IMR-90 (cell line): Measurements from ENCODE around the gene PCBP4. TPM values are rescaled to one million over a fixed set of nuclear protein-coding genes. Genes with fewer than 3 reads are reported as not detected.

Source experiments
- ATAC-seq: fragments of 200-7000 bp; cut with Tn5 transposase; 2 replicates; pipeline ENCODE4 v1.9.1; 2020; ENCODE audit warnings: low read depth, mild to moderate bottlenecking, moderate library complexity
- BruUV-seq: library from RNA; stranded (reverse); fragments of 400-500 nt; replicated peaks from 2 replicates; lab custom pipeline; 2021; lab: Mats Ljungman, UMichigan
- CTCF ChIA-PET: fragments of 300-600 bp; formaldehyde crosslinking; extraction: SDS; loops from one replicate; lab custom pipeline; 2021; ENCODE audit warnings: antibody characterized with exemption; lab: Yijun Ruan, JAX
- POLR2A ChIA-PET: fragments of 300-600 bp; sonication (Branson Sonifier 250); formaldehyde crosslinking; loops from one replicate; lab custom pipeline; 2022; ENCODE audit warnings: antibody characterized with exemption; ENCODE audit not compliant: unreplicated experiment; lab: Charles Lee
- DNase-seq: peaks from one replicate; pipeline ENCODE4 v3.0.0; 2013
- H2AFZ ChIP-seq: replicated peaks from 2 replicates; pipeline ENCODE3; 2013; ENCODE audit warnings: low read length, mild to moderate bottlenecking; ENCODE audit not compliant: poor library complexity
- H2AK5ac ChIP-seq: 2 replicates; pipeline ENCODE4 v1.6.1; 2013; ENCODE audit warnings: low read depth, low read length, inconsistent platforms
- H2AK9ac ChIP-seq: replicated peaks from 2 replicates; pipeline ENCODE3; 2013; ENCODE audit warnings: mild to moderate bottlenecking, low read depth, low read length, moderate library complexity; ENCODE audit not compliant: poor library complexity
- H2BK120ac ChIP-seq: 2 replicates; pipeline ENCODE4 v1.6.1; 2013; ENCODE audit warnings: low read depth, low read length, inconsistent platforms
- H2BK15ac ChIP-seq: 3 replicates; pipeline ENCODE4 v1.6.1; 2013; ENCODE audit warnings: low read depth, low read length, inconsistent platforms
- H2BK20ac ChIP-seq: 2 replicates; pipeline ENCODE4 v1.6.1; 2013; ENCODE audit warnings: low read depth, mild to moderate bottlenecking, inconsistent platforms, low read length, moderate library complexity
- H2BK5ac ChIP-seq: 2 replicates; pipeline ENCODE4 v1.6.1; 2013; ENCODE audit warnings: mild to moderate bottlenecking, low read depth, low read length, inconsistent platforms; ENCODE audit not compliant: poor library complexity, severe bottlenecking
- H3K14ac ChIP-seq: replicated peaks from 2 replicates; pipeline ENCODE4 v1.6.1; 2013; ENCODE audit warnings: low read depth, low read length, inconsistent platforms
- H3K18ac ChIP-seq: 2 replicates; pipeline ENCODE4 v1.6.1; 2013; ENCODE audit warnings: low read depth, low read length, control low read depth
- H3K23ac ChIP-seq: 2 replicates; pipeline ENCODE4 v1.6.1; 2013; ENCODE audit warnings: low read depth, low read length, inconsistent platforms
- H3K27ac ChIP-seq: 2 replicates; pipeline ENCODE4 v1.5.1; 2013; ENCODE audit warnings: mild to moderate bottlenecking, control low read depth, low read length; ENCODE audit not compliant: insufficient read depth
- H3K27me3 ChIP-seq: 2 replicates; pipeline ENCODE4 v1.6.1; 2013; ENCODE audit warnings: low read length; ENCODE audit not compliant: control insufficient read depth, insufficient read depth
- H3K36me3 ChIP-seq: 2 replicates; pipeline ENCODE4 v1.6.1; 2013; ENCODE audit warnings: low read length, mixed read lengths; ENCODE audit not compliant: control insufficient read depth, insufficient read depth
- H3K4ac ChIP-seq: 2 replicates; pipeline ENCODE4 v1.6.1; 2013; ENCODE audit warnings: low read depth, low read length, inconsistent platforms
- H3K4me1 ChIP-seq: 2 replicates; pipeline ENCODE4 v1.6.1; 2013; ENCODE audit warnings: low read length, mixed read lengths; ENCODE audit not compliant: control insufficient read depth, insufficient read depth
- H3K4me2 ChIP-seq: 2 replicates; pipeline ENCODE4 v1.6.1; 2013; ENCODE audit warnings: low read depth, mild to moderate bottlenecking, control low read depth, low read length, moderate library complexity
- H3K4me3 ChIP-seq: 2 replicates; pipeline ENCODE4 v1.5.1; 2013; ENCODE audit warnings: low read depth, mild to moderate bottlenecking, control low read depth, low read length, moderate library complexity; ENCODE audit not compliant: insufficient read depth
- H3K56ac ChIP-seq: 2 replicates; pipeline ENCODE4 v1.6.1; 2013; ENCODE audit warnings: low read length, inconsistent platforms; ENCODE audit not compliant: insufficient read depth; ENCODE audit errors: extremely low read depth
- H3K79me1 ChIP-seq, 2 experiments: 2 replicates each; pipeline ENCODE4 v1.6.1; 2013; ENCODE audit warnings: low read length in 2 of 2, inconsistent platforms in 1 of 2, low read depth in 1 of 2
- H3K9ac ChIP-seq: 2 replicates; pipeline ENCODE4 v1.6.1; 2013; ENCODE audit warnings: low read depth, low read length, control low read depth
- H3K9me1 ChIP-seq: 2 replicates; pipeline ENCODE4 v1.6.1; 2013; ENCODE audit warnings: low read length, inconsistent platforms; ENCODE audit not compliant: insufficient read depth
- H3K9me3 ChIP-seq: 2 replicates; pipeline ENCODE4 v1.6.1; 2013; ENCODE audit warnings: low read length; ENCODE audit not compliant: control insufficient read depth, insufficient read depth
- H4K20me1 ChIP-seq: 2 replicates; pipeline ENCODE4 v1.6.1; 2013; ENCODE audit warnings: low read length, inconsistent platforms; ENCODE audit not compliant: insufficient read depth
- H4K5ac ChIP-seq: 2 replicates; pipeline ENCODE4 v1.6.1; 2013; ENCODE audit warnings: mild to moderate bottlenecking, low read depth, low read length, control low read depth
- H4K8ac ChIP-seq, 2 experiments: 2 replicates each; pipeline ENCODE4 v1.6.1; 2013; ENCODE audit warnings: low read depth in 2 of 2, low read length in 2 of 2, control low read depth in 1 of 2, inconsistent platforms in 1 of 2
- H4K91ac ChIP-seq: 2 replicates; pipeline ENCODE4 v1.6.1; 2013; ENCODE audit warnings: low read depth, low read length, inconsistent platforms; ENCODE audit not compliant: insufficient read depth
- BHLHE40 ChIP-seq: fragments of 150-350 bp; IDR thresholded peaks from 2 replicates; pipeline ENCODE4 v1.6.1; 2016; ENCODE audit warnings: mild to moderate bottlenecking, low read depth, low read length
- CHD1 ChIP-seq: IDR thresholded peaks from 2 replicates; pipeline ENCODE4 v1.6.1; 2012; ENCODE audit warnings: low read depth, low read length, improper control_type of control experiment
- FOS ChIP-seq: fragments of 150-350 bp; IDR thresholded peaks from 2 replicates; pipeline ENCODE4 v1.6.1; 2016; ENCODE audit warnings: low read depth, low read length
- MAZ ChIP-seq: IDR thresholded peaks from 2 replicates; pipeline ENCODE4 v1.6.1; 2012; ENCODE audit warnings: low read depth, mild to moderate bottlenecking, low read length, improper control_type of control experiment, moderate library complexity, borderline replicate concordance
- MXI1 ChIP-seq: IDR thresholded peaks from 2 replicates; pipeline ENCODE4 v1.6.1; 2012; ENCODE audit warnings: low read depth, mild to moderate bottlenecking, low read length, moderate library complexity, borderline replicate concordance
- POLR2A ChIP-seq: IDR thresholded peaks from 2 replicates; pipeline ENCODE4 v1.6.1; 2012; ENCODE audit warnings: mild to moderate bottlenecking, low read depth, low read length
- RAD21 ChIP-seq: IDR thresholded peaks from 2 replicates; pipeline ENCODE4 v1.6.1; 2012; ENCODE audit warnings: low read length, improper control_type of control experiment
- RCOR1 ChIP-seq: IDR thresholded peaks from 2 replicates; pipeline ENCODE4 v1.6.1; 2012; ENCODE audit warnings: mild to moderate bottlenecking, low read length, improper control_type of control experiment; ENCODE audit not compliant: insufficient replicate concordance
- SMC3 ChIP-seq: fragments of 150-350 bp; IDR thresholded peaks from 2 replicates; pipeline ENCODE4 v1.6.1; 2016; ENCODE audit warnings: low read depth, mild to moderate bottlenecking, antibody characterized with exemption, low read length, moderate library complexity
- USF2 ChIP-seq: fragments of 150-350 bp; IDR thresholded peaks from 2 replicates; pipeline ENCODE4 v1.6.1; 2017; ENCODE audit warnings: mild to moderate bottlenecking, antibody characterized with exemption, low read length, low read depth
- WGBS, 2 experiments: methylation state at CpG; one replicate each; pipeline versions ENCODE4 v1.1.5 to v1.1.7; 2013; ENCODE audit warnings: missing lambda C conversion rate in 2 of 2; ENCODE audit not compliant: insufficient read length in 1 of 2; ENCODE audit errors: extremely low coverage in 2 of 2; 5-methylcytosine and 5-hydroxymethylcytosine counted together
- dilution Hi-C: fragments of 300-500 bp; cut with HindIII; formaldehyde crosslinking; loops from one replicate; pipeline ENCODE4 v1.14.3; 2018; ENCODE audit warnings: low sequenced_read_pairs; ENCODE audit not compliant: unreplicated experiment
- in situ Hi-C: fragments of 300-500 bp; cut with MboI; formaldehyde crosslinking; loops from 3 replicates; pipeline ENCODE4 v1.14.3; 2019; ENCODE audit warnings: low sequenced_read_pairs, inconsistent platforms, mixed read lengths
- intact Hi-C: fragments of 100-400 bp; cut with micrococcal nuclease; formaldehyde crosslinking; loops from 2 replicates; pipeline ENCODE4 v1.10.0; 2022
- polyA plus RNA-seq, 3 experiments: library from polyadenylated mRNA; depleted of rRNA; stranded (reverse); fragments of >200 nt; gene quantifications; 2 replicates each; pipeline ENCODE4 v1.2.3, GENCODE V29; 2012; ENCODE audit warnings: low replicate concordance in 1 of 3
- total RNA-seq: library from RNA; depleted of rRNA; stranded (reverse); fragments of >200 nt; gene quantifications from 2 replicates; pipeline ENCODE4 v1.2.3, GENCODE V29; 2012
- TF ChIP-seq, protein P1 (sequence below): fragments of 150-350 bp; IDR thresholded peaks from 2 replicates; pipeline ENCODE4 v1.6.1; 2016; ENCODE audit warnings: low read depth, mild to moderate bottlenecking, low read length, moderate library complexity, borderline replicate concordance

The PCBP4 gene
- total and polyA plus RNA-seq, 2 of the 4 experiments (the other 2 are of a cell fraction): 70.8 to 110 TPM

DNA sequence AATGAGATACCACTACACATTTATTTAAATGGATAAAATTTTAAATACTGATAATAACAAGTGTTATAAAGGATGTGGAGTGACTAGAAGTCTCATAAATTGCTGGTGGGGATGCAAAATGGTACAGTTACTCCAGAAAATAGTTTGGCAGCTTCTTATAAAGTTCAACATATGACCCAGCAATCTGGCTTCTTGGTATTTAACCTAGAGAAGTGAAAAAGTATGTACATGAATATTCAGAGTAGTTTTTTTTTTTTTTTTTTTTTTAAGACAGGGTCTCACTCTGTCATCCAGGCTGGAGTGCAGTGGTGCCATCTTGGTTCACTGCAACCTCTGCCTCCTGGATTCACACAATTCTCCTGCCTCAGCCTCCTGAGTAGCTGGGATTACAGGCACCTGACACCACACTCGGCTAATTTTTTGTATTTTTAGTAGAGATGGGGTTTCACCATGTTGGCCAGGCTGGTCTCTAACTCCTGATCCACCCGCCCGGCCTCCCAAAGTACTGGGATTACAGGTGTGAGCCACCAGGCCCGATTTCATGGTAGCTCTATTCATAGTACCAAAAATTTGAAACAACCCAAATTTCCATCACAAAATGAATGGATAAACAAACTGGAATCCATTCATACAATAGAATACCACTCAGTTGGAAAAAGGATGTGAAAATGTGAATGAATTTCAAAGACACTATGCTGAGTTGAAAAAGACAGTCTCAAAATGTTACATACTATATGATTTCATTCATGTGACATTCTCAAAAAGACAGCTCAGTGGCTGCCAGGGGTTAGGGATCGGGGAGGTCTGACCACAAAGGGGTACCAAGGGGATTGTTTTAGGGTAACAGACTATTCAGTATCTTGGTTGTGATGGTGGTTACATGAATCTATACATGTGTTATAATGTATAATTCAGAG is 39.9 kb downstream of the PCBP4 start (continued):
- TF ChIP-seq USF2: no peak

DNA sequence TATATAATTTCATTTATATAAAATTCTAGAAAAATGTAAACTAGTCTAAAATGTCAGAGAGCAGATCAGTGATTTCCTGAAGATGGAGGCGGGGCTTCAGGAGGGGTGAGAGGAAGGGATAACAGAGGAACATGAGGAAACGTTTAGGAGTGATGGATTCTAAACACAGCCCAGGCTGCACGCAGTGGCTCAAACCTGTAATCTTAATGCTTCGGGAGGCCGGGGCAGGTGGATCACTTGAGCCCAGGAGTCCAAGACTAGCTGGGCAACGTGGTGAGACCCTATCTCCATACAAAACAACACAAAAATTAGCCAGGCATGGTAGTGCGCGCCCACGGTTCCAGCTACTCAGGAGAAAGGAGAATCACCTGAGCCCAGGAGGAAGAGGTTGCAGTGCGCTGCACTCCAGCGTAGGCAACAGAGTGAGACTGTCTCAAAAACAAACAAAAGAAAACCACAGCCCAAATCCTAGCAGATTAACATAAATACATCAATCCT is 46.1 kb downstream of the PCBP4 start:
- Histone ChIP-seq H3K56ac (no peak overlapping the region), H4K91ac (no peak overlapping the region), H4K8ac (no peak overlapping the region), H2BK15ac (no peak overlapping the region), H3K4me1 (no peaks in the 10 kb centered on the region), H2AK5ac (no peak overlapping the region), H3K9me3 (no peaks in the 10 kb centered on the region), H3K14ac (no peak overlapping the region), H4K20me1 (no peaks in the 10 kb centered on the region), H3K18ac (no peak overlapping the region), H4K5ac (no peak overlapping the region), H2AFZ (no peak overlapping the region), H3K9me1 (no peaks in the 10 kb centered on the region), H3K23ac (no peak overlapping the region), H3K4me2 (no peak overlapping the region), H3K27ac (no peak overlapping the region), H2BK120ac (no peak overlapping the region), H3K79me1 (no peaks in the 10 kb centered on the region), H2BK20ac (no peak overlapping the region), H3K9ac (no peak overlapping the region), H3K27me3 (no peaks in the 10 kb centered on the region), H2AK9ac (no peak overlapping the region), H2BK5ac (no peak overlapping the region), H3K36me3 (no peaks in the 10 kb centered on the region), H3K4me3 (no peak overlapping the region), H3K4ac (no peak overlapping the region)
- dilution Hi-C loops: no loop called here
- 92% methylated on average over 2 of the region's 11 CpGs; no CpG with 5 or more reads in 1 of the 2 experiments for WGBS, 2 experiments
- in situ Hi-C loops: no loop called here
- CTCF ChIA-PET: no interaction called here
- intact Hi-C loops: loop anchor here (10.0 kb wide), 1 partner anchor 586 kb away; no protein-coding TSS in a partner anchor
- POLR2A ChIA-PET: no interaction called here
- ATAC-seq (no peak), DNase-seq (no peak)
- no TSS peak for BruUV-seq
- no peak for TF ChIP-seq MXI1
- no peak for TF ChIP-seq SMC3
- no peak for TF ChIP-seq BHLHE40
- no peak for TF ChIP-seq RAD21
- no peak for TF ChIP-seq USF2
- TF ChIP-seq, protein P1, sequence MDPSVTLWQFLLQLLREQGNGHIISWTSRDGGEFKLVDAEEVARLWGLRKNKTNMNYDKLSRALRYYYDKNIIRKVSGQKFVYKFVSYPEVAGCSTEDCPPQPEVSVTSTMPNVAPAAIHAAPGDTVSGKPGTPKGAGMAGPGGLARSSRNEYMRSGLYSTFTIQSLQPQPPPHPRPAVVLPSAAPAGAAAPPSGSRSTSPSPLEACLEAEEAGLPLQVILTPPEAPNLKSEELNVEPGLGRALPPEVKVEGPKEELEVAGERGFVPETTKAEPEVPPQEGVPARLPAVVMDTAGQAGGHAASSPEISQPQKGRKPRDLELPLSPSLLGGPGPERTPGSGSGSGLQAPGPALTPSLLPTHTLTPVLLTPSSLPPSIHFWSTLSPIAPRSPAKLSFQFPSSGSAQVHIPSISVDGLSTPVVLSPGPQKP: no peak
- TF ChIP-seq RCOR1: no peak
- no peak for TF ChIP-seq FOS
- no peak for TF ChIP-seq CHD1
- TF ChIP-seq MAZ: no peak
- TF ChIP-seq POLR2A: no peak
